Measurements from ENCODE around the gene IL10RA. TPM values are rescaled to one million over a fixed set of nuclear protein-coding genes. Genes with fewer than 3 reads are reported as not detected.

Gene IL10RA
- not detected in 2 replicates for total RNA-seq

GRCh38 chr11:117985953-117986887, at the start of gene IL10RA:
IL10RA (plus strand) TSS chr11:117986394; CDS start chr11:117986468, 74 bp downstream.

Other genes with a start within 250 kb of the IL10RA start
- gene DSCAML1, start 189.2 kb upstream of the IL10RA start, total RNA-seq, result 0.05 TPM in 1 of 2 replicates, not detected in the other
- gene FXYD2, start 161.7 kb upstream of the IL10RA start, total RNA-seq, result not detected in 2 replicates
- gene FXYD6, start 109.7 kb upstream of the IL10RA start, total RNA-seq, result 0.21 TPM in 1 of 2 replicates, not detected in the other
- gene TMPRSS13, start 57.0 kb upstream of the IL10RA start, total RNA-seq, result 22.9 and 32.7 TPM in 2 replicates
- 49.7 and 60.5 TPM in 2 replicates for gene TMPRSS4, start 90.7 kb downstream of the IL10RA start, total RNA-seq
- gene SMIM35, start 100.6 kb downstream of the IL10RA start, total RNA-seq, result not detected in 2 replicates
- gene SCN4B, start 166.4 kb downstream of the IL10RA start, total RNA-seq, result 1.6 and 2.3 TPM in 2 replicates
- gene SCN2B, start 190.2 kb downstream of the IL10RA start, total RNA-seq, result 0.23 and 0.42 TPM in 2 replicates
- not detected in 2 replicates for gene JAML, start 238.6 kb downstream of the IL10RA start, total RNA-seq

Data from airway epithelial cell (primary cell).